Adrenal gland (tissue), 12 donors: Measurements from ENCODE around the gene DDX51. TPM values are rescaled to one million over a fixed set of nuclear protein-coding genes. Genes with fewer than 3 reads are reported as not detected.

Experiments
- DNase-seq, 7 donors: peaks; one replicate each; pipeline ENCODE4 v3.0.0-alpha.2; 2019 to 2020
- H3K27ac ChIP-seq, 5 donors: fragments of 200-600 bp; sonication (generic) in 4 of 5; 1 replicate in 3 of 5; 2 replicates in 2 of 5; pipeline versions ENCODE4 v1.5.1 to v1.8.0; 2016 to 2020; ENCODE audit warnings: mild to moderate bottlenecking in 1 of 5
- H3K27me3 ChIP-seq: fragments of 200-600 bp; 2 replicates; pipeline ENCODE4 v1.8.0; 2021
- H3K36me3 ChIP-seq, 2 donors: fragments of 200-600 bp; replicated peaks in 1 of 2; 1 replicate in 1 of 2; 2 replicates in 1 of 2; pipeline versions ENCODE4 v1.5.1 to v1.8.0; 2018 to 2022
- H3K4me1 ChIP-seq, 2 donors: fragments of 200-600 bp; replicated peaks in 1 of 2; 1 replicate in 1 of 2; 2 replicates in 1 of 2; pipeline versions ENCODE4 v1.5.1 to v1.8.0; 2018 to 2021
- H3K4me3 ChIP-seq, 4 donors: fragments of 200-600 bp; sonication (generic) in 3 of 4; one replicate each; pipeline ENCODE4 v1.5.1; 2016 to 2018
- H3K9me3 ChIP-seq, 3 donors: fragments of 200-600 bp; sonication (generic) in 1 of 3; replicated peaks in 1 of 3; 1 replicate in 2 of 3; 2 replicates in 1 of 3; pipeline versions ENCODE4 v1.5.1 to v1.8.0; 2016 to 2021
- CTCF ChIP-seq, 6 experiments: fragments of 450-650 bp in 4 of 6; fragments of 200-600 bp in 2 of 6; sonication (generic) in 1 of 6; IDR thresholded peaks; 1 replicate in 5 of 6; 2 replicates in 1 of 6; pipeline versions ENCODE4 v1.5.1 to v1.8.0; 2016 to 2021; ENCODE audit warnings: antibody characterized with exemption in 6 of 6, mild to moderate bottlenecking in 2 of 6, moderate library complexity in 1 of 6
- POLR2A ChIP-seq, 2 donors: fragments of 450-650 bp; IDR thresholded peaks; one replicate each; pipeline ENCODE4 v1.6.1; 2017; ENCODE audit warnings: antibody characterized with exemption in 2 of 2, mild to moderate bottlenecking in 2 of 2, moderate library complexity in 1 of 2
- WGBS, 4 donors: extraction: QIAGEN DNeasy Blood & Tissue Kit in 2 of 4; methylation state at CpG; one replicate each; pipeline versions ENCODE4 v1.1.5 to v1.1.7; 2013 to 2017; 5-methylcytosine and 5-hydroxymethylcytosine counted together
- intact Hi-C, 2 donors: fragments of 100-400 bp; cut with DNase I; formaldehyde crosslinking; loops; one replicate each; pipeline versions ENCODE4 v1.14.1 to v1.15.0; 2022 to 2023
- polyA plus RNA-seq, 3 donors: library from polyadenylated mRNA; stranded (reverse); fragments of 200-250 nt in 2 of 3; fragments of 350-450 nt in 1 of 3; fragmentation: Illumina TruSeq in 1 of 3; extraction: RNeasy Lipid Tissue Mini Kit (QIAGEN cat#74804) in 1 of 3; gene quantifications; one replicate each; pipeline ENCODE4 v1.2.3, GENCODE V29; 2013 to 2014
- total RNA-seq, 9 donors: library from RNA; depleted of rRNA in 4 of 9; stranded (reverse); fragments of >200 nt in 4 of 9; fragments of 120-200 nt in 1 of 9; fragmentation: NEBNext Ultra II Directional in 1 of 9; extraction: Animal tissue kit (Norgen Biotek cat#: 25700) in 1 of 9; gene quantifications; one replicate each; pipeline versions ENCODE4 v1.1.0 to v1.2.4, GENCODE V29; 2013 to 2023
- donor health status: healthy with polysubstance abuse.
- donor health status: Bipolar disorder and iron deficiency.
- donor health status: DM: yes; HTN: yes; CAD: no.
- donor health status: DM: no; HTN: no; CAD: no.
- donor health status: DM: no; HTN: no; CAD: no.
- donor health status: DM: yes; HTN: yes; CAD: no.

DDX51 gene
- total and polyA plus RNA-seq, 12 donors: 4.8 to 64.4 (median 14.3) TPM

- peak in 3 of 7 donors; percentile 22 to 31 (median 26) for DNase-seq
- Histone ChIP-seq H3K4me3 (peak overlapping the region in 1 of 4 donors; percentile 26), H3K27me3 (no peaks in the 10 kb centered on the region), H3K4me1 (peaks cover 0 to 6% of the 10 kb centered on the region in 2 donors), H3K9me3 (no peaks in the 10 kb centered on the region), H3K36me3 (no peaks in the 10 kb centered on the region), H3K27ac (no peak overlapping the region)
- 21 to 29% (median 24%) methylated on average over 7 to 17 of the region's 17 CpGs for WGBS, 4 donors
- intact Hi-C loops: no loop called here
- TF ChIP-seq POLR2A (IDR thresholded peaks at IDR 0.05) (no peak), CTCF (IDR thresholded peaks at IDR 0.05) (no peak)
Measured at GRCh38 chr12:132162508-132163031, 18.5 kb upstream of the DDX51 start.

- TF ChIP-seq POLR2A (IDR thresholded peaks at IDR 0.05) (no peak), CTCF (IDR thresholded peaks at IDR 0.05) (no peak)
- no peak for DNase-seq
- Histone ChIP-seq H3K9me3 (no peaks in the 10 kb centered on the region), H3K27ac (no peak overlapping the region), H3K36me3 (no peaks in the 10 kb centered on the region), H3K27me3 (no peaks in the 10 kb centered on the region), H3K4me3 (no peak overlapping the region), H3K4me1 (peaks cover 0 to 6% of the 10 kb centered on the region in 2 donors)
- 43 to 54% (median 54%) methylated on average over 11 to 17 of the region's 17 CpGs for WGBS, 4 donors
- intact Hi-C loops: no loop called here
Measured at GRCh38 chr12:132161796-132162507, 17.8 kb upstream of the DDX51 start.

GRCh38 chr12:132161036-132161781 is 17.1 kb upstream of the DDX51 start:
- H3K27ac ChIP-seq: no peak overlapping the region
- H3K27me3 ChIP-seq: no peaks in the 10 kb centered on the region
- intact Hi-C loops: no loop called here
- no peaks in the 10 kb centered on the region for H3K9me3 ChIP-seq
- peaks cover 0 to 6% of the 10 kb centered on the region in 2 donors for H3K4me1 ChIP-seq
- H3K4me3 ChIP-seq: no peak overlapping the region
- DNase-seq: no peak
- WGBS, 4 donors: 48 to 58% (median 53%) methylated on average over 6 to 14 of the region's 14 CpGs
- TF ChIP-seq CTCF (IDR thresholded peaks at IDR 0.05) (no peak), POLR2A (IDR thresholded peaks at IDR 0.05) (no peak)
- no peaks in the 10 kb centered on the region for H3K36me3 ChIP-seq

GRCh38 chr12:132160601-132161035 is 16.5 kb upstream of the DDX51 start:
- H3K4me1 ChIP-seq: peaks cover 0 to 6% of the 10 kb centered on the region in 2 donors
- WGBS, 4 donors: 74 to 85% (median 79%) methylated on average over 7 to 15 of the region's 15 CpGs
- no peak overlapping the region for H3K4me3 ChIP-seq
- no peak overlapping the region for H3K27ac ChIP-seq
- no peaks in the 10 kb centered on the region for H3K27me3 ChIP-seq
- DNase-seq: no peak
- no peaks in the 10 kb centered on the region for H3K36me3 ChIP-seq
- H3K9me3 ChIP-seq: no peaks in the 10 kb centered on the region
- TF ChIP-seq POLR2A (IDR thresholded peaks at IDR 0.05): no peak
- TF ChIP-seq CTCF (IDR thresholded peaks at IDR 0.05): no peak
- intact Hi-C loops: no loop called here
